AML-193 (cell line): Measurements from ENCODE around the gene RAB20.
"Not testable (repeated sequence)": the region's sequence is repeated elsewhere in the genome, so short reads cannot be mapped to it uniquely, and the experiment has no call there.

ENCODE experiments used
- DNase-seq, 2 experiments: peaks; one replicate each; lab custom pipeline; 2025; lab: John Stamatoyannopoulos, UW

The RAB20 gene

GRCh38 chr13:110554946-110555345 is 6.6 kb downstream of the RAB20 start:
- no peak for DNase-seq

GRCh38 chr13:110554227-110554836 is 7.2 kb downstream of the RAB20 start:
- no peak for DNase-seq

- no peak for DNase-seq
Observed at GRCh38 chr13:110553417-110553816, 8.1 kb downstream of the RAB20 start.

GRCh38 chr13:110552767-110553166 is 8.8 kb downstream of the RAB20 start:
- no peak for DNase-seq

GRCh38 chr13:110551284-110551683 is 10.2 kb downstream of the RAB20 start:
- no peak for DNase-seq

- no peak for DNase-seq
Observed at GRCh38 chr13:110549795-110550160, 11.7 kb downstream of the RAB20 start.

- DNase-seq = no peak
Observed at GRCh38 chr13:110548891-110549794, 12.4 kb downstream of the RAB20 start.

GRCh38 chr13:110546926-110547325 is 14.6 kb downstream of the RAB20 start:
- DNase-seq = no peak

- no peak for DNase-seq
Observed at GRCh38 chr13:110546378-110546777, 15.1 kb downstream of the RAB20 start.

GRCh38 chr13:110542169-110542796 is 19.2 kb downstream of the RAB20 start:
- DNase-seq = no peak

GRCh38 chr13:110541526-110541920 is 20.0 kb downstream of the RAB20 start:
- no peak for DNase-seq

GRCh38 chr13:110540871-110541525 is 20.5 kb downstream of the RAB20 start:
- DNase-seq = no peak

GRCh38 chr13:110539894-110540293 is 21.6 kb downstream of the RAB20 start:
- no peak for DNase-seq

GRCh38 chr13:110538632-110539031 is 22.9 kb downstream of the RAB20 start:
- DNase-seq = no peak

GRCh38 chr13:110536006-110536693 is 25.4 kb downstream of the RAB20 start:
- peak; percentile 99 for DNase-seq

GRCh38 chr13:110535526-110535925 is 26.0 kb downstream of the RAB20 start:
- no peak for DNase-seq

GRCh38 chr13:110533771-110534670 is 27.5 kb downstream of the RAB20 start:
- DNase-seq = no peak

GRCh38 chr13:110532258-110532657 is 29.3 kb downstream of the RAB20 start:
- DNase-seq = not testable (repeated sequence)

- no peak for DNase-seq
Observed at GRCh38 chr13:110531671-110532083, 29.8 kb downstream of the RAB20 start.

- DNase-seq = no peak
Observed at GRCh38 chr13:110531100-110531499, 30.4 kb downstream of the RAB20 start.
